ENCODE measurements around the gene PUM1. TPM values are rescaled to one million over a fixed set of nuclear protein-coding genes. Genes with fewer than 3 reads are reported as not detected.

PUM1 gene
- total and polyA plus RNA-seq, 2 experiments from 2014 or later: 68.6 to 97.4 TPM

GRCh38 chr1:31058012-31058411 lies 7.5 kb downstream of the PUM1 start:
- no peak for DNase-seq (ENCODE audit: low spot score)
- Histone ChIP-seq H4K20me1 (ENCODE audit: insufficient read depth, poor library complexity, severe bottlenecking) (peaks cover 100% of the 10 kb centered on the region), H3K79me2 (peaks cover 100% of the 10 kb centered on the region), H3K9me2 (replicated peaks; ENCODE audit: insufficient read depth) (no peaks in the 10 kb centered on the region), H3K27ac (no peak overlapping the region), H3K9me3 (ENCODE audit: low read depth) (no peaks in the 10 kb centered on the region), H3K36me3 (replicated peaks; ENCODE audit: insufficient read depth, low read depth) (no peaks in the 10 kb centered on the region), H3K4me2 (no peak overlapping the region), H3K4me1 (ENCODE audit: insufficient read depth) (peaks cover 34% of the 10 kb centered on the region), H3K4me3 (no peak overlapping the region), H3K27me3 (no peaks in the 10 kb centered on the region), H2AFZ (no peak overlapping the region)
- no peak for TF ChIP-seq CTCF (IDR thresholded peaks at IDR 0.05; ENCODE audit: poor library complexity)
- no peak for TF ChIP-seq EZH2phosphoT487 (IDR thresholded peaks at IDR 0.05; ENCODE audit: low read depth, severe bottlenecking, unreplicated experiment)
- TF ChIP-seq EZH2 (IDR thresholded peaks at IDR 0.05; ENCODE audit: borderline replicate concordance): no peak
- WGBS (ENCODE audit: low lambda C conversion rate, missing lambda C conversion rate): 92% methylated on average over 4 of the region's 4 CpGs

- Histone ChIP-seq H3K4me1 (ENCODE audit: insufficient read depth) (peaks cover 23% of the 10 kb centered on the region), H3K27ac (no peak overlapping the region), H3K36me3 (replicated peaks; ENCODE audit: insufficient read depth, low read depth) (no peaks in the 10 kb centered on the region)
These were observed 9.6 kb downstream of the PUM1 start for GRCh38 chr1:31055953-31056352.

GRCh38 chr1:31055501-31055900 lies 10.0 kb downstream of the PUM1 start:
- TF ChIP-seq EZH2 (IDR thresholded peaks at IDR 0.05; ENCODE audit: borderline replicate concordance): no peak
- TF ChIP-seq EZH2phosphoT487 (IDR thresholded peaks at IDR 0.05; ENCODE audit: low read depth, severe bottlenecking, unreplicated experiment): no peak
- TF ChIP-seq CTCF (IDR thresholded peaks at IDR 0.05; ENCODE audit: poor library complexity): no peak
- DNase-seq (ENCODE audit: low spot score): no peak
- Histone ChIP-seq H3K9me3 (ENCODE audit: low read depth) (no peaks in the 10 kb centered on the region), H3K4me3 (no peak overlapping the region), H3K9me2 (replicated peaks; ENCODE audit: insufficient read depth) (no peaks in the 10 kb centered on the region), H3K79me2 (peaks cover 100% of the 10 kb centered on the region), H3K4me2 (peak overlapping the region; percentile 42), H3K27me3 (no peaks in the 10 kb centered on the region), H3K27ac (no peak overlapping the region), H3K36me3 (replicated peaks; ENCODE audit: insufficient read depth, low read depth) (no peaks in the 10 kb centered on the region), H3K4me1 (ENCODE audit: insufficient read depth) (peaks cover 23% of the 10 kb centered on the region), H4K20me1 (ENCODE audit: insufficient read depth, poor library complexity, severe bottlenecking) (peaks cover 100% of the 10 kb centered on the region), H2AFZ (no peak overlapping the region)
- 69% methylated on average over 3 of the region's 3 CpGs for WGBS (ENCODE audit: low lambda C conversion rate, missing lambda C conversion rate)

More at GRCh38 chr1:31055953-31056352, 9.6 kb downstream of the PUM1 start:
- Histone ChIP-seq H3K9me3 (ENCODE audit: low read depth) (no peaks in the 10 kb centered on the region), H2AFZ (no peak overlapping the region), H3K9me2 (replicated peaks; ENCODE audit: insufficient read depth) (no peaks in the 10 kb centered on the region), H4K20me1 (ENCODE audit: insufficient read depth, poor library complexity, severe bottlenecking) (peaks cover 100% of the 10 kb centered on the region), H3K27me3 (no peaks in the 10 kb centered on the region), H3K4me2 (peak overlapping the region; percentile 42), H3K4me3 (no peak overlapping the region), H3K79me2 (peaks cover 100% of the 10 kb centered on the region)
- WGBS (ENCODE audit: low lambda C conversion rate, missing lambda C conversion rate): 100% methylated on average over 1 of the region's 1 CpG
- DNase-seq (ENCODE audit: low spot score): no peak
- TF ChIP-seq EZH2 (IDR thresholded peaks at IDR 0.05; ENCODE audit: borderline replicate concordance) (no peak), CTCF (IDR thresholded peaks at IDR 0.05; ENCODE audit: poor library complexity) (no peak), EZH2phosphoT487 (IDR thresholded peaks at IDR 0.05; ENCODE audit: low read depth, severe bottlenecking, unreplicated experiment) (no peak)
